Measurements from ENCODE around the gene B4GALNT2. TPM values are rescaled to one million over a fixed set of nuclear protein-coding genes. Genes with fewer than 3 reads are reported as not detected.

The B4GALNT2 gene
- total and polyA plus RNA-seq, 2 of the 13 experiments (the other 11 are each of a cell fraction or from before 2014, with no cell fraction given) = not detected

- FAIRE-seq (no peak), ATAC-seq (no peak), DNase-seq (ENCODE audit: low spot score) (no peak)
- CTCF ChIA-PET (ENCODE audit: low intra/inter-chr PET ratio, low total read pairs) = no interaction called here
- intact Hi-C loops (cut with micrococcal nuclease; ENCODE audit: unreplicated experiment) (loop anchor here (5.0 kb wide), 1 partner anchor 87 kb away; no protein-coding TSS in a partner anchor), in situ Hi-C loops (cut with HindIII; ENCODE audit: extremely low pct_ligation_motif_present, low pct_unique_long_range_greater_than_20kb) (no loop called here)
- Histone ChIP-seq H3K27ac (ENCODE audit: extremely low read length, insufficient read depth, low read length) (no peak overlapping the region), H3K36me3 (replicated peaks in 1 of 2; ENCODE audit: control insufficient read depth in 1 of 2, insufficient read depth in 2 of 2, low read length in 2 of 2) (no peaks in the 10 kb centered on the region), H3K9me3 (ENCODE audit: low read length) (no peaks in the 10 kb centered on the region), H4K20me1 (ENCODE audit: insufficient read depth, low read length) (no peaks in the 10 kb centered on the region), H3K4me1 (ENCODE audit: insufficient read depth, low read length) (peaks cover 25% of the 10 kb centered on the region), H3K27me3 (ENCODE audit: control insufficient read depth in 1 of 2, insufficient read depth in 2 of 2, low read length in 2 of 2) (peaks cover 0 to 2% of the 10 kb centered on the region in 2 experiments; a peak in 1 of 5 replicates), H2AFZ (ENCODE audit: low read length) (no peak overlapping the region), H3K9ac (ENCODE audit: insufficient read depth, low read depth, low read length) (no peak overlapping the region), H3K4me3 (replicated peaks in 1 of 3; ENCODE audit: insufficient read depth in 1 of 3, low read depth in 2 of 3, low read length in 3 of 3) (no peak overlapping the region), H3K4me2 (ENCODE audit: low read depth, low read length) (no peak overlapping the region), H3K79me2 (ENCODE audit: insufficient read depth, low read length) (no peaks in the 10 kb centered on the region)
- WGBS (ENCODE audit: low lambda C conversion rate) = 44% methylated on average over 3 of the region's 3 CpGs
- POLR2A ChIA-PET = no interaction called here
- BruUV-seq (replicated peaks) = no TSS peak
- TF ChIP-seq ZIK1 (CRISPR knock-in tag; IDR thresholded peaks at IDR 0.05; ENCODE audit: borderline replicate concordance, low read depth) (no peak), CREB1 (IDR thresholded peaks at IDR 0.05) (no peak), CREB1 (CRISPR knock-in tag; IDR thresholded peaks at IDR 0.05) (no peak), ZNF777 (CRISPR knock-in tag; IDR thresholded peaks at IDR 0.05) (no peak), ZNF552 (CRISPR knock-in tag; IDR thresholded peaks at IDR 0.05; ENCODE audit: borderline replicate concordance) (no peak), PCBP2 (optimal IDR thresholded peaks at IDR 0.05; ENCODE audit: low read depth, low read length, poor library complexity, severe bottlenecking) (peak; percentile 42), MXD4 (CRISPR knock-in tag; IDR thresholded peaks at IDR 0.05) (no peak), SOX5 (CRISPR knock-in tag; IDR thresholded peaks at IDR 0.05; ENCODE audit: borderline replicate concordance) (no peak), CBX2 (IDR thresholded peaks at IDR 0.05; ENCODE audit: low read depth, low read length) (no peak), CBX2 (CRISPR knock-in tag; IDR thresholded peaks at IDR 0.05; ENCODE audit: low read depth) (no peak), NFAT5 (CRISPR knock-in tag; IDR thresholded peaks at IDR 0.05) (no peak), HNRNPK (IDR thresholded peaks at IDR 0.05; ENCODE audit: low read depth, low read length, poor library complexity, severe bottlenecking) (peak; percentile 67), ZNF546 (CRISPR knock-in tag; conservative IDR thresholded peaks at IDR 0.05) (no peak)
- TF ChIP-seq, protein P1, sequence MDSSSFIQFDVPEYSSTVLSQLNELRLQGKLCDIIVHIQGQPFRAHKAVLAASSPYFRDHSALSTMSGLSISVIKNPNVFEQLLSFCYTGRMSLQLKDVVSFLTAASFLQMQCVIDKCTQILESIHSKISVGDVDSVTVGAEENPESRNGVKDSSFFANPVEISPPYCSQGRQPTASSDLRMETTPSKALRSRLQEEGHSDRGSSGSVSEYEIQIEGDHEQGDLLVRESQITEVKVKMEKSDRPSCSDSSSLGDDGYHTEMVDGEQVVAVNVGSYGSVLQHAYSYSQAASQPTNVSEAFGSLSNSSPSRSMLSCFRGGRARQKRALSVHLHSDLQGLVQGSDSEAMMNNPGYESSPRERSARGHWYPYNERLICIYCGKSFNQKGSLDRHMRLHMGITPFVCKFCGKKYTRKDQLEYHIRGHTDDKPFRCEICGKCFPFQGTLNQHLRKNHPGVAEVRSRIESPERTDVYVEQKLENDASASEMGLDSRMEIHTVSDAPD (CRISPR knock-in tag; IDR thresholded peaks at IDR 0.05) = no peak
- TF ChIP-seq, protein P2, sequence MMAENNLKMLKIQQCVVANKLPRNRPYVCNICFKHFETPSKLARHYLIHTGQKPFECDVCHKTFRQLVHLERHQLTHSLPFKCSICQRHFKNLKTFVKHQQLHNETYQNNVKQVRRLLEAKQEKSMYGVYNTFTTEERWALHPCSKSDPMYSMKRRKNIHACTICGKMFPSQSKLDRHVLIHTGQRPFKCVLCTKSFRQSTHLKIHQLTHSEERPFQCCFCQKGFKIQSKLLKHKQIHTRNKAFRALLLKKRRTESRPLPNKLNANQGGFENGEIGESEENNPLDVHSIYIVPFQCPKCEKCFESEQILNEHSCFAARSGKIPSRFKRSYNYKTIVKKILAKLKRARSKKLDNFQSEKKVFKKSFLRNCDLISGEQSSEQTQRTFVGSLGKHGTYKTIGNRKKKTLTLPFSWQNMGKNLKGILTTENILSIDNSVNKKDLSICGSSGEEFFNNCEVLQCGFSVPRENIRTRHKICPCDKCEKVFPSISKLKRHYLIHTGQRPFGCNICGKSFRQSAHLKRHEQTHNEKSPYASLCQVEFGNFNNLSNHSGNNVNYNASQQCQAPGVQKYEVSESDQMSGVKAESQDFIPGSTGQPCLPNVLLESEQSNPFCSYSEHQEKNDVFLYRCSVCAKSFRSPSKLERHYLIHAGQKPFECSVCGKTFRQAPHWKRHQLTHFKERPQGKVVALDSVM (CRISPR knock-in tag; IDR thresholded peaks at IDR 0.05) = peak; percentile 30; the same call in 1 of the 2 replicates
- TF ChIP-seq, protein P3, sequence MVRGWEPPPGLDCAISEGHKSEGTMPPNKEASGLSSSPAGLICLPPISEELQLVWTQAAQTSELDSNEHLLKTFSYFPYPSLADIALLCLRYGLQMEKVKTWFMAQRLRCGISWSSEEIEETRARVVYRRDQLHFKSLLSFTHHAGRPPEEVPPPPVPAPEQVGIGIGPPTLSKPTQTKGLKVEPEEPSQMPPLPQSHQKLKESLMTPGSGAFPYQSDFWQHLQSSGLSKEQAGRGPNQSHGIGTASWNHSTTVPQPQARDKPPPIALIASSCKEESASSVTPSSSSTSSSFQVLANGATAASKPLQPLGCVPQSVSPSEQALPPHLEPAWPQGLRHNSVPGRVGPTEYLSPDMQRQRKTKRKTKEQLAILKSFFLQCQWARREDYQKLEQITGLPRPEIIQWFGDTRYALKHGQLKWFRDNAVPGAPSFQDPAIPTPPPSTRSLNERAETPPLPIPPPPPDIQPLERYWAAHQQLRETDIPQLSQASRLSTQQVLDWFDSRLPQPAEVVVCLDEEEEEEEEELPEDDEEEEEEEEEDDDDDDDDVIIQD (CRISPR knock-in tag; IDR thresholded peaks at IDR 0.05; ENCODE audit: low read depth) = no peak
Measured at GRCh38 chr17:49194297-49194607, 61.7 kb downstream of the B4GALNT2 start.
